H9 (cell line): ENCODE results near the gene MAPK4. TPM values are rescaled to one million over a fixed set of nuclear protein-coding genes. Genes with fewer than 3 reads are reported as not detected.

Experiments used
- DNase-seq: peaks from one replicate; pipeline ENCODE4 v3.0.0-alpha.2; 2017
- H2AFZ ChIP-seq: one replicate; pipeline ENCODE4 v1.6.1; 2013; ENCODE audit warnings: mild to moderate bottlenecking, low read length, control low read depth, moderate library complexity
- H2AK5ac ChIP-seq: 2 replicates; pipeline ENCODE4 v1.6.1; 2013; ENCODE audit warnings: low read length, control low read depth, mixed read lengths; ENCODE audit not compliant: insufficient read length
- H2BK120ac ChIP-seq: one replicate; pipeline ENCODE4 v1.6.1; 2013; ENCODE audit warnings: low read depth, mild to moderate bottlenecking, low read length, control low read depth, inconsistent platforms; ENCODE audit not compliant: poor library complexity, severe bottlenecking
- H2BK12ac ChIP-seq: 2 replicates; pipeline ENCODE4 v1.6.1; 2013; ENCODE audit warnings: low read length, control low read depth, mixed read lengths, low read depth; ENCODE audit not compliant: insufficient read length
- H2BK15ac ChIP-seq: 2 replicates; pipeline ENCODE4 v1.6.1; 2013; ENCODE audit warnings: low read depth, low read length, control low read depth
- H2BK20ac ChIP-seq: one replicate; pipeline ENCODE4 v1.6.1; 2013; ENCODE audit warnings: low read depth, mild to moderate bottlenecking, low read length, control low read depth, inconsistent platforms; ENCODE audit not compliant: poor library complexity, severe bottlenecking
- H2BK5ac ChIP-seq: 2 replicates; pipeline ENCODE4 v1.6.1; 2013; ENCODE audit warnings: low read length, control low read depth, mixed read lengths; ENCODE audit not compliant: insufficient read length
- H3K14ac ChIP-seq: 2 replicates; pipeline ENCODE4 v1.6.1; 2013; ENCODE audit warnings: low read length, control low read depth; ENCODE audit not compliant: insufficient read depth
- H3K18ac ChIP-seq: 2 replicates; pipeline ENCODE4 v1.6.1; 2013; ENCODE audit warnings: low read depth, mild to moderate bottlenecking, mixed read lengths, low read length, control low read depth; ENCODE audit not compliant: insufficient read length
- H3K23ac ChIP-seq: 2 replicates; pipeline ENCODE4 v1.6.1; 2013; ENCODE audit warnings: low read length, control low read depth, mixed read lengths, low read depth; ENCODE audit not compliant: insufficient read length
- H3K23me2 ChIP-seq: 2 replicates; pipeline ENCODE4 v1.6.1; 2013; ENCODE audit warnings: low read depth, mild to moderate bottlenecking, mixed read lengths, low read length, control low read depth; ENCODE audit not compliant: insufficient read length, poor library complexity, severe bottlenecking
- H3K27ac ChIP-seq: 2 replicates; pipeline ENCODE4 v1.5.1; 2013; ENCODE audit warnings: low read length, control low read depth, mixed read lengths, low read depth; ENCODE audit not compliant: insufficient read length
- H3K27me3 ChIP-seq: 2 replicates; pipeline ENCODE4 v1.6.1; 2013; ENCODE audit warnings: low read length, control low read depth, inconsistent platforms; ENCODE audit not compliant: insufficient read depth
- H3K4ac ChIP-seq: 2 replicates; pipeline ENCODE4 v1.6.1; 2013; ENCODE audit warnings: low read depth, mild to moderate bottlenecking, control low read depth, inconsistent platforms, low read length, moderate library complexity
- H3K4me1 ChIP-seq: 2 replicates; pipeline ENCODE4 v1.6.1; 2013; ENCODE audit warnings: low read length, control low read depth, inconsistent platforms; ENCODE audit not compliant: insufficient read depth
- H3K4me2 ChIP-seq: 2 replicates; pipeline ENCODE4 v1.6.1; 2013; ENCODE audit warnings: low read length, control low read depth, mixed read lengths; ENCODE audit not compliant: insufficient read length, insufficient read depth
- H3K56ac ChIP-seq: 2 replicates; pipeline ENCODE4 v1.6.1; 2013; ENCODE audit warnings: low read depth, mild to moderate bottlenecking, mixed read lengths, low read length, control low read depth; ENCODE audit not compliant: insufficient read length
- H3K79me1 ChIP-seq: 2 replicates; pipeline ENCODE4 v1.6.1; 2013; ENCODE audit warnings: low read depth, mild to moderate bottlenecking, moderate library complexity, low read length, control low read depth, inconsistent platforms; ENCODE audit not compliant: insufficient read depth, poor library complexity, severe bottlenecking
- H3K79me2 ChIP-seq: 2 replicates; pipeline ENCODE4 v1.6.1; 2013; ENCODE audit warnings: low read length, control low read depth, inconsistent platforms; ENCODE audit not compliant: insufficient read depth
- H3K9ac ChIP-seq: 2 replicates; pipeline ENCODE4 v1.6.1; 2013; ENCODE audit warnings: low read length, control low read depth, mixed read lengths; ENCODE audit not compliant: insufficient read length; ENCODE audit errors: extremely low read depth
- H3K9me3 ChIP-seq: one replicate; pipeline ENCODE4 v1.6.1; 2013; ENCODE audit warnings: low read depth, low read length, inconsistent platforms; ENCODE audit not compliant: control insufficient read depth
- H3T11ph ChIP-seq: one replicate; pipeline ENCODE4 v1.6.1; 2013; ENCODE audit warnings: mild to moderate bottlenecking, low read length, control low read depth, inconsistent platforms
- H4K20me1 ChIP-seq: one replicate; pipeline ENCODE4 v1.6.1; 2013; ENCODE audit not compliant: control insufficient read depth, insufficient read length, insufficient read depth
- H4K5ac ChIP-seq: 2 replicates; pipeline ENCODE4 v1.6.1; 2013; ENCODE audit warnings: low read depth, mild to moderate bottlenecking, mixed read lengths, low read length, control low read depth; ENCODE audit not compliant: insufficient read length
- H4K8ac ChIP-seq: replicated peaks from 2 replicates; pipeline ENCODE4 v1.6.1; 2013; ENCODE audit warnings: low read length, control low read depth, mixed read lengths, low read depth; ENCODE audit not compliant: insufficient read length
- H4K91ac ChIP-seq: 2 replicates; pipeline ENCODE4 v1.6.1; 2013; ENCODE audit warnings: low read depth, mild to moderate bottlenecking, moderate library complexity, mixed read lengths, low read length, control low read depth; ENCODE audit not compliant: insufficient read length
- H3K27ac Mint-ChIP-seq, 3 experiments: 2 replicates in 2 of 3; 3 replicates in 1 of 3; pipeline ENCODE4 v1.8.0; 2020 to 2021; ENCODE audit warnings: mixed read lengths in 3 of 3, mild to moderate bottlenecking in 1 of 3, moderate library complexity in 1 of 3
- H3K27me3 Mint-ChIP-seq: 2 replicates; pipeline ENCODE4 v1.8.0; 2021; ENCODE audit warnings: low read depth, mild to moderate bottlenecking, moderate library complexity, mixed read lengths
- H3K36me3 Mint-ChIP-seq, 3 experiments: 2 replicates in 2 of 3; 3 replicates in 1 of 3; pipeline ENCODE4 v1.8.0; 2020 to 2021; ENCODE audit warnings: low read depth in 3 of 3, mixed read lengths in 3 of 3; ENCODE audit not compliant: insufficient read depth in 1 of 3
- H3K4me1 Mint-ChIP-seq, 2 experiments: 2 replicates each; pipeline ENCODE4 v1.8.0; 2020; ENCODE audit warnings: mixed read lengths in 2 of 2
- H3K4me3 Mint-ChIP-seq, 2 experiments: 2 replicates in 1 of 2; 3 replicates in 1 of 2; pipeline ENCODE4 v1.8.0; 2020 to 2021; ENCODE audit warnings: mild to moderate bottlenecking in 2 of 2, mixed read lengths in 2 of 2, moderate library complexity in 1 of 2
- H3K9me3 Mint-ChIP-seq, 2 experiments: 2 replicates in 1 of 2; 3 replicates in 1 of 2; pipeline ENCODE4 v1.8.0; 2020; ENCODE audit warnings: mild to moderate bottlenecking in 2 of 2, mixed read lengths in 2 of 2, moderate library complexity in 1 of 2
- CTCF ChIP-seq: fragments of 200-600 bp; sonication (generic); conservative IDR thresholded peaks from 3 replicates; pipeline ENCODE4 v1.8.0; 2021; ENCODE audit warnings: antibody characterized with exemption, mild to moderate bottlenecking
- WGBS: extraction: QIAGEN DNeasy Blood & Tissue Kit; methylation state at CpG from one replicate; pipeline ENCODE4 v1.1.7; 2013; ENCODE audit warnings: missing lambda C conversion rate, low lambda C conversion rate, mixed read lengths; ENCODE audit not compliant: insufficient read length; ENCODE audit errors: extremely low coverage; 5-methylcytosine and 5-hydroxymethylcytosine counted together
- total RNA-seq: library from RNA; stranded (reverse); gene quantifications from 2 replicates; pipeline ENCODE4 v1.2.1, GENCODE V29; 2021

The MAPK4 gene
- total RNA-seq, 1 experiment from 2014 or later: 1.6 TPM

GRCh38 chr18:50754297-50754696 is 194.4 kb downstream of the MAPK4 start:
- H3T11ph ChIP-seq: no peak overlapping the region
- no peaks in the 10 kb centered on the region for H3K79me2 ChIP-seq
- H4K5ac ChIP-seq: no peak overlapping the region
- Mint-ChIP-seq H3K36me3 (0 out of 7 replicates have a peak, but pooled peaks cover 0 to 6% (median 0%) of the 10 kb centered on the region in 3 experiments), H3K4me3 (no peak overlapping the region), H3K27ac (no peak overlapping the region; a peak in 1 of 7 replicates), H3K9me3 (peaks cover 2% of the 10 kb centered on the region in 2 experiments; a peak in 3 of 5 replicates), H3K27me3 (peaks cover 17% of the 10 kb centered on the region), H3K4me1 (peaks cover 20 to 21% of the 10 kb centered on the region in 2 experiments)
- H2BK120ac ChIP-seq: no peak overlapping the region
- H2BK15ac ChIP-seq: no peak overlapping the region
- no peak for DNase-seq
- no CpG with 5 or more reads among the region's 3 CpGs for WGBS
- H2BK5ac ChIP-seq: no peak overlapping the region
- H3K9ac ChIP-seq: no peak overlapping the region
- TF ChIP-seq CTCF: no peak
- no peak overlapping the region for H2AK5ac ChIP-seq
- no peak overlapping the region for H3K14ac ChIP-seq
- H4K20me1 ChIP-seq: no peaks in the 10 kb centered on the region
- H3K18ac ChIP-seq: no peak overlapping the region
- no peaks in the 10 kb centered on the region for H3K9me3 ChIP-seq
- no peaks in the 10 kb centered on the region for H3K79me1 ChIP-seq
- H3K56ac ChIP-seq: no peak overlapping the region
- H3K23me2 ChIP-seq: no peaks in the 10 kb centered on the region
- H4K91ac ChIP-seq: no peak overlapping the region
- H3K23ac ChIP-seq: no peak overlapping the region
- H3K4me1 ChIP-seq: no peaks in the 10 kb centered on the region
- H3K27ac ChIP-seq: no peak overlapping the region
- no peak overlapping the region for H4K8ac ChIP-seq
- H3K27me3 ChIP-seq: no peaks in the 10 kb centered on the region
- H3K4ac ChIP-seq: no peak overlapping the region
- H2AFZ ChIP-seq: no peak overlapping the region
- H2BK12ac ChIP-seq: no peak overlapping the region
- H2BK20ac ChIP-seq: no peak overlapping the region
- no peak overlapping the region for H3K4me2 ChIP-seq
